ENCODE measurements around the gene KRT78.

Gene KRT78

DNA sequence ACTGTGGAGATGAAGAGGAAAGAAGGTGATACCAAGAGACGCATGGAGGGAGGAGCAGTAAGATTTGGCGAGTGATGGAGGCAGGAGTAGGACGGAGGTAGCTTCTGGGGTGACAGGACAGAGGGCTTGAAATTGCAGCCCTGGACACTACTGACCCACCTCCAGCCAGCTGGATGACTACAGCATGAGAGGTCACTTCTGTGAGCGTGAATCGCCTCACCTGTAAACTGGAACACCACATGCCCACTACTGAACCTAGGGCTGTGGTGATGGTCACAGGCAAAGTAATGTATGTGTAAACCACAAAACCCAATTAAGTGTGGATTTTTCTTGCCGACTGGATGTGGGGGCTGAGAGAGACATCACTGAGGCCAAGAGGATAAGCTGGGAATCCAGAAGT, 28.3 kb downstream of the KRT78 start:
- no peak overlapping the region for H3K27ac ChIP-seq
- TF ChIP-seq, protein P1, sequence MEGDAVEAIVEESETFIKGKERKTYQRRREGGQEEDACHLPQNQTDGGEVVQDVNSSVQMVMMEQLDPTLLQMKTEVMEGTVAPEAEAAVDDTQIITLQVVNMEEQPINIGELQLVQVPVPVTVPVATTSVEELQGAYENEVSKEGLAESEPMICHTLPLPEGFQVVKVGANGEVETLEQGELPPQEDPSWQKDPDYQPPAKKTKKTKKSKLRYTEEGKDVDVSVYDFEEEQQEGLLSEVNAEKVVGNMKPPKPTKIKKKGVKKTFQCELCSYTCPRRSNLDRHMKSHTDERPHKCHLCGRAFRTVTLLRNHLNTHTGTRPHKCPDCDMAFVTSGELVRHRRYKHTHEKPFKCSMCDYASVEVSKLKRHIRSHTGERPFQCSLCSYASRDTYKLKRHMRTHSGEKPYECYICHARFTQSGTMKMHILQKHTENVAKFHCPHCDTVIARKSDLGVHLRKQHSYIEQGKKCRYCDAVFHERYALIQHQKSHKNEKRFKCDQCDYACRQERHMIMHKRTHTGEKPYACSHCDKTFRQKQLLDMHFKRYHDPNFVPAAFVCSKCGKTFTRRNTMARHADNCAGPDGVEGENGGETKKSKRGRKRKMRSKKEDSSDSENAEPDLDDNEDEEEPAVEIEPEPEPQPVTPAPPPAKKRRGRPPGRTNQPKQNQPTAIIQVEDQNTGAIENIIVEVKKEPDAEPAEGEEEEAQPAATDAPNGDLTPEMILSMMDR (conservative IDR thresholded peaks at IDR 0.05): no peak
- TF ChIP-seq ZFX (IDR thresholded peaks at IDR 0.05): no peak

DNA sequence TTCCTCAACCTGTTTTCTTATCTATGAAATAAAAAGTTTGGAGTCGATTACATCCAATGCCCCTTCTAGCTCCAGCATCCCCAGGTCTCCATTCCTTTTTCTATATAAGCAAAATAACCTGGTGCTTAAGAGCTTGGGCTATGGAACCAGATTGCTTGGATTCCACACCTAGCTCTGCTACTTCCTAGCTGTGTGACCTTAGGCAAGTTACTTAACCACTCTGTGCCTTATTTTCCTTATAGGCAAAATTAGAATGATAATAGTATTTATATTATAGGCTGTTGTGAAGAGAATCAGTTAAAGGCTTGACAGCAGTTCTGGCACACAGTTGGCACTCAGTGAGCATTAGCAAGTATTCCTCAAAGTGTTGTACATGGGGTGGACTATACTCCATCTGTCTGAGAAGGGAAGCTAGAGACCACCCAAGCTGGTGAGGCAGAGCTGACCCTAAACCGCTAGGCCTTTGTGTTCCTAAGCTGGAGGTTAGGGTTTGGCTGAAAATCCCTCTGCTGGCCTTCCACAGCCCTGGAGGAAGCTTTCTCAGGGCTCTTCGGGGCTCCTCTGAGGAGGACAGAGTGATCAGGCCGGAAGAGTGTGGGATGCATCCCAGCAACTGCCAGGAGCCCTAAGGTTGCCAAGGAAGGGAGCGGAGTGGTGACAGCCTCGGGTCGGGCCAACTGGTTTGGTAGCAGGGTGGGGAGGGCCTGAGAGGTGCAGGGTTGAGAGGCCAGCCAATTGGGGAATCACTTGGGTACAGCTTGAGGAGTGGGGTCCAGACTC, 28.9 kb downstream of the KRT78 start:
- TF ChIP-seq, protein P1 (conservative IDR thresholded peaks at IDR 0.05): no peak
- TF ChIP-seq ZFX (IDR thresholded peaks at IDR 0.05): no peak
- no peak overlapping the region for H3K27ac ChIP-seq

DNA sequence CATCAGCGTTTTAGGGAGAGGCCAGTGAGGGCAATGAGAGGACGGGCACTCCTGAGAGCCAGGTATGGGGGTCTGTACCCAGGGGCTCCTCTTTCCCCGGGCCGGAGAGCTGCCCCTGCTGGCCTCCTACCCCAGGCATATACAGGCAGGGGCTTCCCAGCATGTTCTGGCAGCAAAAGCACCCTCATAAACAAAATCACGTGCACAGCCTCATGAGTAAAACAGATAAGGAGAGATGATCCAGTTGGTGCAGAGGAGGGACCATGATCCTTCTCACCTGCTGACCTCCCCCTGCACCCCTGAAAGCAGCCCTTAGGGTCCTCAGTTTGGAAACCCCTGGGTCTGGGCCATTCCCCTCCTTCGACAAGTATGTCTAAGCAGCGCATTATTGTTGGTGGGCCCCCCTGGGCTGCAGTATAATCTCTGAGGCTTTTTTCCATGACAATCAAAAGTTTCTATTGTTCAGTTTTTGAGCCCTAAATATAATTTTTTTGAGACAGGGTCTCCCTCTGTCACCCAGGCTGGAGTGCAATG, 29.8 kb downstream of the KRT78 start:
- H3K27ac ChIP-seq: no peak overlapping the region
- no peak for TF ChIP-seq ZFX (IDR thresholded peaks at IDR 0.05)
- TF ChIP-seq, protein P1 (conservative IDR thresholded peaks at IDR 0.05): no peak

DNA sequence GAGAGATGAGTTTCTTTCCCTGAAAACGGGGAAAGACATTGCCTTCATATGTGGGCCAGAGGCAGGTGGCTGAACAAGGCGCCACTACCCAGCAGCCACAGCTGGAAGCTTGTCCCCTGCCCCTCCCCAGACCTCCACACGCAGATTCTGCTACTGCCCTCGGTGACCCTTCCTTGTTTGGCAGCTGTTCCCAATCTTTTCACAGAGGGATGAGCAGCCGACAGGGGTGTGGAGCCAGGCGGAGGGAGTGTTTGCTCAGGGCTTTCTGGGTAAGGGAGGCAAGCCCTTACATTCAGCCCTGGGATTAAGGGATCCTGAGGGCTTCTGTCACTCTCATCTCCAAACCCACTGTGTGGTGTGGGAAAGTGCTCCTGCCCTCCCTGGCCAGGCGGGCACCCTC, 30.4 kb downstream of the KRT78 start:
- no peak for TF ChIP-seq ZFX (IDR thresholded peaks at IDR 0.05)
- TF ChIP-seq, protein P1 (conservative IDR thresholded peaks at IDR 0.05): no peak
- H3K27ac ChIP-seq: no peak overlapping the region

DNA sequence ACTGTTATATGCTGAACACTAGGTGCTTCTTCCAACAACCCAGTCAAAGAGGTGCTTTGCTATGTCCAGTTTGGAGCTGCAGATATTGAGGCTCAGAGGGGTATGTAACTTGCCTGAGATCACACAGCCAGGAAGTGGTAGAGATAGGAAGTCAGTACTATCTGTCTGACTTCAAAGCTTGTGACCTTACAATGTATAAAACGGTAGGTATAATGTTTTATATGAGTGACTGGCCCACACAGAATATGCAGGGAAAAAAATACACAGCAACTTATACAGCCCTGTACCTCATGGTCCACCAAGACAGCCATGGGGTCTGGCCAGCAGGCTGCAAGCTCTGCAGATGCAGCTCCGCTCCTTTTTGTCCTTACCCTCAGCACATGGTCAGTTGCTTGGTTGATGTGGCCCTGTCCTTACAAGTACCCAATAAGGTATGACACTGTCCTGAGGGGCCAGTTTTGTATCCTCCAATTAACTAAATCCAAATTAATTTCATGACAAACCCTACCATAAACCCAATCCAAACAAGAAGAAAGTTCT, 31.0 kb downstream of the KRT78 start:
- no peak overlapping the region for H3K27ac ChIP-seq
- TF ChIP-seq, protein P1 (conservative IDR thresholded peaks at IDR 0.05): no peak
- TF ChIP-seq ZFX (IDR thresholded peaks at IDR 0.05): no peak

DNA sequence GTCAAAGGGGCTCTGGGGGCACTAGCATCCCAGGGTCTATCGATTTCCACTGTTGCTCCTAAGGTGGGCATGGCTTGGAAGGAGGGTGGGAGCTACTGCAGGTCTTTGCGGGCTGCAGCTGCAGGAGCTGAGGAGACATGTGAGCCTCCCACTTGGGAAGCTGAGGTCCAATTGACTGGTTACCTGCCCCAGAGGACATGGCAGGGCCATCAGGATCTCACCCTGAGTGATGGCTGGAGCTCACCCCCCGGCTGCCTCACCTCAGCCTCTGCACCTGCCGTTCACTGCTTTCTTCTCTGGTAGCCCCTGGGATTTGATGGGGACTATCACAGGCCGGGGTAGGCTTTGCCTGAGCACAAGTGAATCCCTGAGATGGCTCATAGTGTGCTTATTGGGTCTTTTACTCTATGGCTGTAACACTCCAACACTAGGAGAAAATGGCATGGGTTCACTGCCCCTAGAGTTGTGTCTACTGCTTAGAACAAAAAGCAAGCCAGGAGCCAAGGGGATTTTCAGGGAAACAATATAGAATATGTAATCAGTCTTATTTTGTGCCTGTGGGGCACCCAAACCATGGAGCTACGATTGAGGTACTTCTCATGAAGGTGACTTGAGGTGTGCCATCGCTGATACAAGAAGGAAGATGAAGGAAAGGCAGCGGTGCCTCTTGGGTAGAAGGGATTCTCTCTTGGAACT, 31.6 kb downstream of the KRT78 start:
- no peak overlapping the region for H3K27ac ChIP-seq
- TF ChIP-seq, protein P1 (conservative IDR thresholded peaks at IDR 0.05): no peak
- TF ChIP-seq ZFX (IDR thresholded peaks at IDR 0.05): no peak

All from C4-2B (cell line).